Lung (tissue), 12 donors: ENCODE data around the gene ZFYVE1. TPM values are rescaled to one million over a fixed set of nuclear protein-coding genes. Genes with fewer than 3 reads are reported as not detected.

Experiments used
- ATAC-seq: fragments of 200-7000 bp; cut with Tn5 transposase; one replicate; pipeline ENCODE4 v1.9.1; 2020; ENCODE audit warnings: moderate number of reproducible peaks; ENCODE audit not compliant: insufficient read depth, low FRiP score
- DNase-seq, 3 donors: peaks; one replicate each; pipeline ENCODE4 v3.0.0-alpha.2; 2013 to 2017
- H3K27ac ChIP-seq, 2 donors: one replicate each; pipeline ENCODE4 v1.5.1; 2013; ENCODE audit warnings: mild to moderate bottlenecking in 2 of 2, moderate library complexity in 2 of 2, control low read depth in 1 of 2, inconsistent platforms in 1 of 2, low read depth in 1 of 2, low read length in 1 of 2
- H3K27me3 ChIP-seq, 3 donors: one replicate each; pipeline ENCODE4 v1.5.1; 2013; ENCODE audit warnings: low read length in 2 of 3; ENCODE audit not compliant: control insufficient read depth in 3 of 3, insufficient read depth in 3 of 3
- H3K36me3 ChIP-seq, 4 donors: one replicate each; pipeline ENCODE4 v1.5.1; 2013; ENCODE audit warnings: low read length in 4 of 4, mild to moderate bottlenecking in 1 of 4, moderate library complexity in 1 of 4; ENCODE audit not compliant: control insufficient read depth in 4 of 4, insufficient read depth in 4 of 4
- H3K4me1 ChIP-seq, 5 donors: one replicate each; pipeline ENCODE4 v1.5.1; 2013; ENCODE audit warnings: low read length in 5 of 5, mild to moderate bottlenecking in 2 of 5, moderate library complexity in 1 of 5; ENCODE audit not compliant: control insufficient read depth in 5 of 5, insufficient read depth in 5 of 5
- H3K4me3 ChIP-seq: one replicate; pipeline ENCODE4 v1.5.1; 2013; ENCODE audit warnings: mild to moderate bottlenecking, control low read depth, moderate library complexity
- H3K9ac ChIP-seq, 2 donors: one replicate each; pipeline ENCODE4 v1.5.1; 2013; ENCODE audit warnings: low read length in 2 of 2, control low read depth in 1 of 2; ENCODE audit not compliant: insufficient read depth in 1 of 2
- H3K9me3 ChIP-seq, 4 donors: one replicate each; pipeline ENCODE4 v1.5.1; 2013; ENCODE audit warnings: low read length in 3 of 4, mild to moderate bottlenecking in 1 of 4, moderate library complexity in 1 of 4; ENCODE audit not compliant: control insufficient read depth in 4 of 4, insufficient read depth in 3 of 4
- WGBS, 2 donors: extraction: QIAGEN DNeasy Blood & Tissue Kit; methylation state at CpG; one replicate each; pipeline ENCODE4 v1.1.7; 2013; 5-methylcytosine and 5-hydroxymethylcytosine counted together
- polyA plus RNA-seq, 2 donors: library from polyadenylated mRNA; stranded (reverse); fragments of 200-250 nt; gene quantifications; one replicate each; pipeline ENCODE4 v1.2.1, GENCODE V29; 2013
- total RNA-seq, 2 donors: library from RNA; depleted of rRNA in 1 of 2; stranded (reverse); fragments of >200 nt in 1 of 2; gene quantifications; one replicate each; pipeline ENCODE4 v1.2.1, GENCODE V29; 2014 to 2021
- TF ChIP-seq, protein P1 (sequence below): IDR thresholded peaks from 2 replicates; pipeline ENCODE4 v1.5.1; 2012; ENCODE audit warnings: mild to moderate bottlenecking; ENCODE audit errors: control extremely low read depth, extremely low read depth
- donor health status: control.
- donor health status: control.
- donor health status: Bipolar disorder and iron deficiency.
- donor health status: healthy.
- donor health status: DM: yes; HTN: yes; CAD: no.

ZFYVE1 gene
- total and polyA plus RNA-seq, 4 donors = 4.1 to 17.7 (median 14.2) TPM

DNA sequence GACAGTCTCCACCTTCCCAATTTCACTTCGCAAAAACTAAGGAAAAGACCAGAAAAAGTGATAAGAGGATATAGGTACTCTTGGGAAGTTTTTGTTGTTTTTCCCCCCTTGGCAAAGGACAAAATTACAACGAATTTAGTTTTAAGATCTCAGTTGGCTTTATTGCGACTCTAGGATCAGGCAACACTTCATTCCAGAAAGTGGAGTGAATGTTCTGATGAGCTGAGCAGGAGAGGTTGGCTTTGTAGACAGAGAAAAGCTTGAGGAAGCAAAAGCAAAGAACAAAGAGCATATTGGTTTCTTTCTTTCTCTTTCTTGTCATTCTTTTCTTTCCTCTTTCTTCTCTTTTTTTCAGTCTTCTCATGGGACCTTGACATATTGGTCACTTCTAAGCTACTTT lies 640 bp upstream of the ZFYVE1 start:
- H3K27ac ChIP-seq = no peak overlapping the region
- H3K4me3 ChIP-seq = peak overlapping the region; percentile 7
- whole genome bisulfite sequencing, 2 donors = 38 to 52% methylated on average over 3 of the region's 3 CpGs
- DNase-seq (peak in 1 of 3 donors; percentile 30), ATAC-seq (no peak)
- H3K9ac ChIP-seq = peak overlapping the region in 1 of 2 donors; percentile 44
- H3K4me1 ChIP-seq = peaks cover 0 to 11% (median 0%) of the 10 kb centered on the region in 5 donors
- H3K27me3 ChIP-seq = no peaks in the 10 kb centered on the region
- TF ChIP-seq, protein P1, sequence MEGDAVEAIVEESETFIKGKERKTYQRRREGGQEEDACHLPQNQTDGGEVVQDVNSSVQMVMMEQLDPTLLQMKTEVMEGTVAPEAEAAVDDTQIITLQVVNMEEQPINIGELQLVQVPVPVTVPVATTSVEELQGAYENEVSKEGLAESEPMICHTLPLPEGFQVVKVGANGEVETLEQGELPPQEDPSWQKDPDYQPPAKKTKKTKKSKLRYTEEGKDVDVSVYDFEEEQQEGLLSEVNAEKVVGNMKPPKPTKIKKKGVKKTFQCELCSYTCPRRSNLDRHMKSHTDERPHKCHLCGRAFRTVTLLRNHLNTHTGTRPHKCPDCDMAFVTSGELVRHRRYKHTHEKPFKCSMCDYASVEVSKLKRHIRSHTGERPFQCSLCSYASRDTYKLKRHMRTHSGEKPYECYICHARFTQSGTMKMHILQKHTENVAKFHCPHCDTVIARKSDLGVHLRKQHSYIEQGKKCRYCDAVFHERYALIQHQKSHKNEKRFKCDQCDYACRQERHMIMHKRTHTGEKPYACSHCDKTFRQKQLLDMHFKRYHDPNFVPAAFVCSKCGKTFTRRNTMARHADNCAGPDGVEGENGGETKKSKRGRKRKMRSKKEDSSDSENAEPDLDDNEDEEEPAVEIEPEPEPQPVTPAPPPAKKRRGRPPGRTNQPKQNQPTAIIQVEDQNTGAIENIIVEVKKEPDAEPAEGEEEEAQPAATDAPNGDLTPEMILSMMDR = no peak
- H3K9me3 ChIP-seq = no peaks in the 10 kb centered on the region
- H3K36me3 ChIP-seq = peaks cover 3 to 15% (median 7%) of the 10 kb centered on the region in 4 donors

DNA sequence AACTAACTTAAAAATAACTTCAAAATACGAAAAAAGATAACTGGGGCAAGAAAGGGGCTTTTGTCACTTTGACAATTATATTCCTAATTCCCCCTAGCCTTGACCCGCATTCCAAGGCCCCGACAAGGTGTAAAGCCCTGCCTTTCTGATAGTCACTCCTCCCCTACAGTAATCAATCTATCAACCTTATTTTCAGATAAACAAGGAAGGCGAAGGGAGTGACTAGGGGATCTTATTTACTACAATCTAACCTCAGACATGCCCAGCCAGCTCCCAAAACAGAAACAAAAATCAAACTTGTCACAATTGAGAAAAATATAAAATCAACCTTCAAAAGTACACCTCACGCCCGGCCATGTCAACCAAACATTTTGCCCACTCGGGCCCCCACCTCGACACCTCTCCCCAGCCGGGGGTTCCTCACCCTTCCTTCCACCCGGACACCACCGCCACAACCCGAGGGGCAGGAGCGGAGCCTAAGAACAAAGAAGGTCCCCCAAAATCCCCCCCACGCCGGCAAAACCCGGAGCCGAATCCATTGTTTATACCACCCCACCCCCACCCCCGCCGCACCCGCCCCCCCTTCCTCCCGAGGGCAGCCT lies 562 bp downstream of the ZFYVE1 start:
- peaks cover 0 to 17% (median 3%) of the 10 kb centered on the region in 5 donors for H3K4me1 ChIP-seq
- TF ChIP-seq, protein P1 = no peak
- peaks cover 3 to 16% (median 7%) of the 10 kb centered on the region in 4 donors for H3K36me3 ChIP-seq
- peak overlapping the region; percentile 85 to 89 for H3K27ac ChIP-seq
- H3K9ac ChIP-seq = peak overlapping the region; percentile 55 to 75
- H3K9me3 ChIP-seq = no peaks in the 10 kb centered on the region
- peak overlapping the region; percentile 72 for H3K4me3 ChIP-seq
- 3 to 4% methylated on average over 19 to 21 of the region's 21 CpGs for WGBS, 2 donors
- H3K27me3 ChIP-seq = no peaks in the 10 kb centered on the region
- DNase-seq = peak in 2 of 3 donors; percentile 13 to 20
- ATAC-seq = no peak

DNA sequence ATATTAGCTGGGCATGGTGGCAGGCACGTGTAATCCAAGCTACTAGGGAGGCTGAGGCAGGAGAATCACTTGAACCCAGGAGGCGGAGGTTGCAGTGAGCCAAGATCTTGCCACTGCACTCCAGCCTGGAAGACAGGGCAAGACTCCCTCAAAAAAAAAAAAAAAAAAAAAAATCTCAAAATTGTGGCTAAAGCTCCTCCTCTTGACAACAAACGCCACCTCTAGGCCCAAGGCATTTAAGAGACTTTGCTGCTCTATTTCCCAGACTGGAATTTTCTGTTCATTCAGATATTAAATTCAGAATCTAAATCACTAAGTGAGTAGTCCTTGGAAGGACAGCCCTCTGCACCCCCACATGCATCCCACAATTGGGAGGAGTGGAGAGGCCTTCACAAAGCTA lies 1.4 kb downstream of the ZFYVE1 start:
- Histone ChIP-seq H3K4me1 (peaks cover 0 to 17% (median 3%) of the 10 kb centered on the region in 5 donors), H3K9me3 (no peaks in the 10 kb centered on the region), H3K36me3 (peaks cover 3 to 16% (median 8%) of the 10 kb centered on the region in 4 donors), H3K27ac (no peak overlapping the region), H3K27me3 (no peaks in the 10 kb centered on the region), H3K4me3 (no peak overlapping the region), H3K9ac (peak overlapping the region in 1 of 2 donors; percentile 29)
- 85 to 90% methylated on average over 3 of the region's 3 CpGs for WGBS, 2 donors
- ATAC-seq (no peak), DNase-seq (peak in 2 of 3 donors; percentile 11 to 16)
- TF ChIP-seq, protein P1 = no peak
